ENCODE results near the gene NMT1. TPM values are rescaled to one million over a fixed set of nuclear protein-coding genes. Genes with fewer than 3 reads are reported as not detected.

The NMT1 gene
- total and polyA plus RNA-seq, 2 of the 13 experiments (the other 11 are each of a cell fraction or from before 2014, with no cell fraction given), result 75.7 to 142 TPM

DNA sequence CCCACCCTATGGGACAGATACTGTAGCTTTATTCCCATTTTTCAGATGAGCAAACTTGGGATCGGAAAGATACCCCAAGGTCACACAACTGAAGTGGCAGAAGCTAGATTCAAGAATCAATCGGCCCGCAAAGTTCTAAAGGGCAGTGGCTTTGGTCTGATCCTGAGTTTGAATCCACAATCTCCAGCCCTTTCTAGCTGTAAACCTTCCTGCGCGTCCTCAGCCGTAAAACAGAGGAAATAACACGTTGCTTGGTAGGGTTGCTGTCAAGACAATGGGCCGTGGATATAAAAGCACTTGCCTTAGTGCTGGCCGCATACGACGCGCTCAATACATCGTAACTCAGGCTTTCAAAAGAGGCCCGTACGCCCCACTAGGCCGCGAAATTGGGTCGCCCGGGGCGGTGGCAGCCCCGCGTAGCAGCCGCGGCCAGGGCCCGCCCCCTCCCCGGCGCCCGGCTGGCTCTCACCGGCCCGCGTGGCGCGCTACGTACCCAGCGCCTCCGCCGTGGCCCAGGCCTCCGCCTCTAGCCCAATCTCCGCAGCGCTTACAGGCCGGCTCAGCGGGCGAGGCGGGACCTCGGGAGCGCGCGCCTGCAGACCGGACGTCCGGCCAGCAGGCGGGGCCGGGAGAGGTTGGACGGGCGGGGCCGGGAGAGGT lies 9.9 kb upstream of the NMT1 start, which contains the start of gene DCAKD (continued):
- TF ChIP-seq ZNF124 (CRISPR knock-in tag; IDR thresholded peaks at IDR 0.05) (no peak), ZNF780A (CRISPR knock-in tag; IDR thresholded peaks at IDR 0.05) (no peak), ZNF576 (CRISPR knock-in tag; IDR thresholded peaks at IDR 0.05) (no peak), ZBTB39 (CRISPR knock-in tag; IDR thresholded peaks at IDR 0.05) (no peak), ELF1 (CRISPR knock-in tag; IDR thresholded peaks at IDR 0.05) (no peak), BCLAF1 (IDR thresholded peaks at IDR 0.05) (no peak), DR1 (CRISPR knock-in tag; IDR thresholded peaks at IDR 0.05) (peak; percentile 28; the same call in 1 of the 2 replicates), TBX2 (CRISPR knock-in tag; IDR thresholded peaks at IDR 0.05; ENCODE audit: borderline replicate concordance) (peak; percentile 44; the same call in 1 of the 2 replicates), STAG1 (CRISPR knock-in tag; IDR thresholded peaks at IDR 0.05) (no peak), ZNF343 (CRISPR knock-in tag; IDR thresholded peaks at IDR 0.05) (no peak), NCOA1 (CRISPR knock-in tag; IDR thresholded peaks at IDR 0.05) (no peak), ZFP90 (CRISPR knock-in tag; IDR thresholded peaks at IDR 0.05; ENCODE audit: borderline replicate concordance) (peak; percentile 90; the same call in 1 of the 2 replicates), ZNF558 (CRISPR knock-in tag; IDR thresholded peaks at IDR 0.05; ENCODE audit: borderline replicate concordance) (peak; percentile 50; the same call in 1 of the 2 replicates), KMT2A (CRISPR knock-in tag; IDR thresholded peaks at IDR 0.05) (no peak), ZFX (CRISPR knock-in tag; IDR thresholded peaks at IDR 0.05; ENCODE audit: low read depth) (peak; percentile 97), ZNF234 (CRISPR knock-in tag; conservative IDR thresholded peaks at IDR 0.05) (0 out of 2 replicates have a peak, but pooled peaks have one; percentile 53), MAFG (CRISPR knock-in tag; IDR thresholded peaks at IDR 0.05) (no peak), KDM2A (CRISPR knock-in tag; IDR thresholded peaks at IDR 0.05; ENCODE audit: borderline replicate concordance, low read depth) (peak; percentile 86), ZNF724P (CRISPR knock-in tag; IDR thresholded peaks at IDR 0.05; ENCODE audit: borderline replicate concordance) (no peak), ZNF570 (CRISPR knock-in tag; IDR thresholded peaks at IDR 0.05; ENCODE audit: borderline replicate concordance) (no peak), SALL2 (CRISPR knock-in tag; IDR thresholded peaks at IDR 0.05) (0 out of 2 replicates have a peak, but pooled peaks have one; percentile 36)
- TF ChIP-seq, protein P1, sequence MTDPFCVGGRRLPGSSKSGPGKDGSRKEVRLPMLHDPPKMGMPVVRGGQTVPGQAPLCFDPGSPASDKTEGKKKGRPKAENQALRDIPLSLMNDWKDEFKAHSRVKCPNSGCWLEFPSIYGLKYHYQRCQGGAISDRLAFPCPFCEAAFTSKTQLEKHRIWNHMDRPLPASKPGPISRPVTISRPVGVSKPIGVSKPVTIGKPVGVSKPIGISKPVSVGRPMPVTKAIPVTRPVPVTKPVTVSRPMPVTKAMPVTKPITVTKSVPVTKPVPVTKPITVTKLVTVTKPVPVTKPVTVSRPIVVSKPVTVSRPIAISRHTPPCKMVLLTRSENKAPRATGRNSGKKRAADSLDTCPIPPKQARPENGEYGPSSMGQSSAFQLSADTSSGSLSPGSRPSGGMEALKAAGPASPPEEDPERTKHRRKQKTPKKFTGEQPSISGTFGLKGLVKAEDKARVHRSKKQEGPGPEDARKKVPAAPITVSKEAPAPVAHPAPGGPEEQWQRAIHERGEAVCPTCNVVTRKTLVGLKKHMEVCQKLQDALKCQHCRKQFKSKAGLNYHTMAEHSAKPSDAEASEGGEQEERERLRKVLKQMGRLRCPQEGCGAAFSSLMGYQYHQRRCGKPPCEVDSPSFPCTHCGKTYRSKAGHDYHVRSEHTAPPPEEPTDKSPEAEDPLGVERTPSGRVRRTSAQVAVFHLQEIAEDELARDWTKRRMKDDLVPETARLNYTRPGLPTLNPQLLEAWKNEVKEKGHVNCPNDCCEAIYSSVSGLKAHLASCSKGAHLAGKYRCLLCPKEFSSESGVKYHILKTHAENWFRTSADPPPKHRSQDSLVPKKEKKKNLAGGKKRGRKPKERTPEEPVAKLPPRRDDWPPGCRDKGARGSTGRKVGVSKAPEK (CRISPR knock-in tag; IDR thresholded peaks at IDR 0.05; ENCODE audit: borderline replicate concordance), result no peak; the same call in 1 of the 2 replicates

All from HepG2 (cell line).